K562 (cell line): ENCODE data around the gene KAT14. TPM values are rescaled to one million over a fixed set of nuclear protein-coding genes. Genes with fewer than 3 reads are reported as not detected.

Source experiments
- ATF7 ChIP-seq: fragments of 450-650 bp; IDR thresholded peaks from 2 replicates; pipeline ENCODE4 v1.7.1; 2014; ENCODE audit warnings: mild to moderate bottlenecking, moderate library complexity
- BCLAF1 ChIP-seq, 2 experiments: fragments of 450-650 bp in 1 of 2; IDR thresholded peaks; 2 replicates each; pipeline ENCODE4 v1.6.1; 2011 to 2017; ENCODE audit warnings: low read depth in 2 of 2, antibody characterized with exemption in 1 of 2, borderline replicate concordance in 1 of 2, low read length in 1 of 2, mild to moderate bottlenecking in 1 of 2, mixed read lengths in 1 of 2; ENCODE audit not compliant: control insufficient read depth in 1 of 2
- BHLHE40 ChIP-seq: IDR thresholded peaks from 2 replicates; pipeline ENCODE4 v1.6.1; 2011; ENCODE audit warnings: low read length, improper control_type of control experiment
- CREB1 ChIP-seq, 2 experiments: sonication (generic) in 1 of 2; formaldehyde crosslinking in 1 of 2; IDR thresholded peaks; 2 replicates each; pipeline versions ENCODE4 v1.6.1 to v1.8.0; 2012 to 2022; ENCODE audit warnings: inconsistent platforms in 1 of 2, mild to moderate bottlenecking in 1 of 2, missing genetic modification reagents in 1 of 2, moderate library complexity in 1 of 2
- CTBP1 ChIP-seq: fragments of 450-650 bp; IDR thresholded peaks from 2 replicates; pipeline ENCODE4 v1.6.1; 2016; ENCODE audit warnings: borderline replicate concordance
- CTCF ChIP-seq, 3 experiments: IDR thresholded peaks in 2 of 3; conservative IDR thresholded peaks in 1 of 3; 2 replicates each; pipeline ENCODE4 v1.5.1; 2011 to 2012; ENCODE audit warnings: low read length in 3 of 3, mild to moderate bottlenecking in 3 of 3, control low read depth in 2 of 3, improper control_type of control experiment in 1 of 3, inconsistent platforms in 1 of 3, low read depth in 1 of 3, mixed read lengths in 1 of 3, moderate library complexity in 1 of 3; ENCODE audit not compliant: insufficient read depth in 2 of 3
- ELF1 ChIP-seq: fragments of 200-800 bp; sonication (Bioruptor generic); IDR thresholded peaks from 2 replicates; pipeline ENCODE4 v1.6.1; 2016; ENCODE audit warnings: missing genetic modification characterization, missing compliant biosample characterization
- ELF2 ChIP-seq: fragments of 250-450 bp; sonication (Bioruptor Pico); IDR thresholded peaks from 2 replicates; pipeline ENCODE4 v1.5.0; 2021; ENCODE audit warnings: mild to moderate bottlenecking
- EP400 ChIP-seq: fragments of 450-650 bp; IDR thresholded peaks from 2 replicates; pipeline ENCODE4 v1.6.1; 2017; ENCODE audit warnings: antibody characterized with exemption, mild to moderate bottlenecking, moderate library complexity
- JUN ChIP-seq, 2 experiments: sonication (generic) in 1 of 2; formaldehyde crosslinking in 1 of 2; IDR thresholded peaks; 2 replicates each; pipeline versions ENCODE4 v1.6.1 to v1.8.0; 2012 to 2022; ENCODE audit warnings: borderline replicate concordance in 2 of 2, mild to moderate bottlenecking in 2 of 2, improper control_type of control experiment in 1 of 2, low read depth in 1 of 2, low read length in 1 of 2, missing genetic modification reagents in 1 of 2
- MAZ ChIP-seq, 2 experiments: fragments of 450-650 bp in 1 of 2; sonication (generic) in 1 of 2; formaldehyde crosslinking; IDR thresholded peaks in 1 of 2; conservative IDR thresholded peaks in 1 of 2; 2 replicates each; pipeline versions ENCODE4 v1.4.0 to v1.5.0; 2020; ENCODE audit warnings: mild to moderate bottlenecking in 1 of 2, missing genetic modification reagents in 1 of 2
- PHTF2 ChIP-seq: fragments of 250-450 bp; sonication (Bioruptor Pico); IDR thresholded peaks from 2 replicates; pipeline ENCODE4 v1.5.0; 2021; ENCODE audit warnings: mild to moderate bottlenecking
- POLR2G ChIP-seq: fragments of 200-400 bp; formaldehyde crosslinking; IDR thresholded peaks from 2 replicates; pipeline ENCODE4 v1.6.1; 2017; ENCODE audit warnings: low read depth, mild to moderate bottlenecking, antibody characterized with exemption, low read length, moderate library complexity
- RBM14 ChIP-seq: fragments of 200-400 bp; formaldehyde crosslinking; IDR thresholded peaks from 2 replicates; pipeline ENCODE4 v1.6.1; 2018; ENCODE audit warnings: low read depth, mild to moderate bottlenecking, low read length, moderate library complexity, borderline replicate concordance; ENCODE audit not compliant: insufficient read depth
- SIN3A ChIP-seq, 2 experiments: fragments of 150-350 bp in 1 of 2; IDR thresholded peaks; 2 replicates each; pipeline ENCODE4 v1.6.1; 2011 to 2016; ENCODE audit warnings: borderline replicate concordance in 2 of 2, low read depth in 2 of 2, low read length in 2 of 2, mild to moderate bottlenecking in 2 of 2, moderate library complexity in 2 of 2; ENCODE audit not compliant: control insufficient read depth in 1 of 2
- SIN3B ChIP-seq: fragments of 450-650 bp; IDR thresholded peaks from 2 replicates; pipeline ENCODE4 v1.6.1; 2017; ENCODE audit warnings: low read depth, mild to moderate bottlenecking, moderate library complexity
- SUPT5H ChIP-seq: fragments of 450-650 bp; IDR thresholded peaks from 2 replicates; pipeline ENCODE4 v1.6.1; 2016
- TFAP4 ChIP-seq: sonication (generic); formaldehyde crosslinking; IDR thresholded peaks from 2 replicates; pipeline ENCODE4 v1.8.0; 2022; ENCODE audit warnings: missing genetic modification reagents, mild to moderate bottlenecking, moderate library complexity, borderline replicate concordance
- ZFX ChIP-seq: sonication (generic); formaldehyde crosslinking; IDR thresholded peaks from 2 replicates; pipeline ENCODE4 v1.8.0; 2022; ENCODE audit warnings: mild to moderate bottlenecking, missing genetic modification reagents, moderate library complexity
- polyA plus RNA-seq, 8 experiments: library from polyadenylated mRNA; depleted of rRNA in 4 of 8; stranded (reverse) in 5 of 8; unstranded in 3 of 8; fragments of >200 nt; fragmentation: Nextera tagmentation in 2 of 8; fragmentation: Illumina TruSeq in 1 of 8; extraction: Ambion mirVana in 2 of 8; extraction: Trizol in 1 of 8; gene quantifications; 2 replicates each; pipeline versions ENCODE4 v1.2.1 to v1.2.3, GENCODE V29; 2011 to 2014; ENCODE audit warnings: inconsistent platforms in 1 of 8, missing spikeins in 1 of 8
- total RNA-seq, 7 experiments: library from RNA; depleted of rRNA in 6 of 7; stranded (reverse); fragments of >200 nt in 6 of 7; fragmentation: Illumina TruSeq in 2 of 7; extraction: Trizol in 2 of 7; gene quantifications; 2 replicates each; pipeline versions ENCODE4 v1.2.1 to v1.2.3, GENCODE V29; 2011 to 2021; ENCODE audit warnings: low replicate concordance in 1 of 7

KAT14 gene
- total and polyA plus RNA-seq, 9 of the 15 experiments (the other 6 are each of a cell fraction or from before 2014, with no cell fraction given): 1.7 to 7.2 (median 5.6) TPM

GRCh38 chr20:18137412-18138265 lies at the start of gene KAT14, which contains the start of gene PET117 (continued):
- peak; percentile 84 for TF ChIP-seq EP400
- 0 out of 4 replicates have a peak, but pooled peaks of 1 of the 2 experiments have one; percentile 29 for TF ChIP-seq SIN3A (IDR thresholded peaks at IDR 0.05; ENCODE audit: borderline replicate concordance in 2 of 2, control insufficient read depth in 1 of 2, low read depth in 2 of 2, low read length in 2 of 2)
- peak; percentile 89 for TF ChIP-seq POLR2G
- peak; percentile 92 for TF ChIP-seq ZFX
- peak; percentile 20; the same call in 1 of the 2 replicates for TF ChIP-seq JUN (IDR thresholded peaks at IDR 0.05; ENCODE audit: borderline replicate concordance, low read depth, low read length)
- peak; percentile 53; the same call in 1 of the 2 replicates for TF ChIP-seq JUN (CRISPR knock-in tag; IDR thresholded peaks at IDR 0.05; ENCODE audit: borderline replicate concordance)
- TF ChIP-seq BHLHE40: peak; percentile 97
- peak; percentile 91 for TF ChIP-seq CTBP1
- TF ChIP-seq TFAP4 (CRISPR knock-in tag): peak; percentile 78
- peak; percentile 63 for TF ChIP-seq CREB1 (IDR thresholded peaks at IDR 0.05)
- TF ChIP-seq CREB1 (CRISPR knock-in tag; IDR thresholded peaks at IDR 0.05): peak; percentile 72
- no peak for TF ChIP-seq PHTF2 (CRISPR knock-in tag)
- 0 out of 6 replicates have a peak, but pooled peaks of 1 of the 3 experiments have one; percentile 2 for TF ChIP-seq CTCF (IDR thresholded peaks at IDR 0.05 in 2 of 3, conservative IDR thresholded peaks at IDR 0.05 in 1 of 3; ENCODE audit: insufficient read depth in 2 of 3, low read depth in 1 of 3, low read length in 3 of 3)
- TF ChIP-seq ELF1 (tag): peak; percentile 35; the same call in 1 of the 2 replicates
- TF ChIP-seq RBM14: no peak
- peak; percentile 68 for TF ChIP-seq SUPT5H
- peak; percentile 64; the same call in 1 of the 2 replicates for TF ChIP-seq ATF7
- TF ChIP-seq MAZ (CRISPR knock-in tag; conservative IDR thresholded peaks at IDR 0.05 in 1 of 2, IDR thresholded peaks at IDR 0.05 in 1 of 2): peak; percentile 51 to 79; a peak in 3 of 4 replicates
- 0 out of 2 replicates have a peak, but pooled peaks have one; percentile 22 for TF ChIP-seq ELF2 (CRISPR knock-in tag)
- peak; percentile 84 for TF ChIP-seq SIN3B
- no peak for TF ChIP-seq BCLAF1 (IDR thresholded peaks at IDR 0.05; ENCODE audit: borderline replicate concordance in 1 of 2, control insufficient read depth in 1 of 2, low read depth in 2 of 2, low read length in 1 of 2)
